Cerebellar cortex (tissue), 1 donor: ENCODE data around the gene AHNAK.
"Not testable (repeated sequence)": the region's sequence is repeated elsewhere in the genome, so short reads cannot be mapped to it uniquely, and the experiment has no call there.

Experiments
- DNase-seq: peaks from one replicate; pipeline ENCODE4 v3.0.0-alpha.2; 2015; ENCODE audit warnings: low spot score

Gene AHNAK

GRCh38 chr11:62573592-62574362 is 27.2 kb upstream of the AHNAK start, which contains the start of gene EEF1G:
EEF1G (minus strand) TSS chr11:62573891; CDS start chr11:62573842, 49 bp downstream.
- peak; percentile 100 for DNase-seq

GRCh38 chr11:62573006-62573591 is 26.5 kb upstream of the AHNAK start:
- DNase-seq, result no peak

GRCh38 chr11:62572431-62572830 is 25.8 kb upstream of the AHNAK start:
- DNase-seq, result no peak

- not testable (repeated sequence) for DNase-seq
These were observed 24.9 kb upstream of the AHNAK start for GRCh38 chr11:62571493-62571892.

- not testable (repeated sequence) for DNase-seq
These were observed 24.3 kb upstream of the AHNAK start for GRCh38 chr11:62570903-62571302.

- no peak for DNase-seq
These were observed 23.0 kb upstream of the AHNAK start for GRCh38 chr11:62569611-62570010.

GRCh38 chr11:62567018-62567633 is 20.5 kb upstream of the AHNAK start:
- DNase-seq, result no peak

- DNase-seq, result no peak
These were observed 19.6 kb upstream of the AHNAK start for GRCh38 chr11:62566247-62566646.

GRCh38 chr11:62565100-62565802 is 18.6 kb upstream of the AHNAK start:
- DNase-seq, result no peak

- peak; percentile 64 for DNase-seq
These were observed 15.1 kb upstream of the AHNAK start for GRCh38 chr11:62561677-62562230.

GRCh38 chr11:62560566-62561103 is 14.0 kb upstream of the AHNAK start:
- peak; percentile 92 for DNase-seq

GRCh38 chr11:62559626-62560025 is 13.0 kb upstream of the AHNAK start:
- DNase-seq, result not testable (repeated sequence)

- DNase-seq, result no peak
These were observed 12.6 kb upstream of the AHNAK start for GRCh38 chr11:62559204-62559603.

- DNase-seq, result no peak
These were observed 12.1 kb upstream of the AHNAK start for GRCh38 chr11:62558669-62559068.

- peak; percentile 61 for DNase-seq
These were observed 10.4 kb upstream of the AHNAK start for GRCh38 chr11:62556875-62557631.

- DNase-seq, result peak; percentile 93
These were observed 9.7 kb upstream of the AHNAK start for GRCh38 chr11:62556108-62556874.

- DNase-seq, result no peak
These were observed 9.0 kb upstream of the AHNAK start for GRCh38 chr11:62555464-62556107.

- no peak for DNase-seq
These were observed 8.0 kb upstream of the AHNAK start for GRCh38 chr11:62554387-62555167.

GRCh38 chr11:62553839-62554361 is 7.3 kb upstream of the AHNAK start:
- DNase-seq, result no peak
